ENCODE measurements around the gene PLB1. TPM values are rescaled to one million over a fixed set of nuclear protein-coding genes. Genes with fewer than 3 reads are reported as not detected.

The PLB1 gene
- polyA plus RNA-seq, 2 of the 4 experiments (the other 2 are of a cell fraction), result 0.26 to 1.4 TPM

DNA sequence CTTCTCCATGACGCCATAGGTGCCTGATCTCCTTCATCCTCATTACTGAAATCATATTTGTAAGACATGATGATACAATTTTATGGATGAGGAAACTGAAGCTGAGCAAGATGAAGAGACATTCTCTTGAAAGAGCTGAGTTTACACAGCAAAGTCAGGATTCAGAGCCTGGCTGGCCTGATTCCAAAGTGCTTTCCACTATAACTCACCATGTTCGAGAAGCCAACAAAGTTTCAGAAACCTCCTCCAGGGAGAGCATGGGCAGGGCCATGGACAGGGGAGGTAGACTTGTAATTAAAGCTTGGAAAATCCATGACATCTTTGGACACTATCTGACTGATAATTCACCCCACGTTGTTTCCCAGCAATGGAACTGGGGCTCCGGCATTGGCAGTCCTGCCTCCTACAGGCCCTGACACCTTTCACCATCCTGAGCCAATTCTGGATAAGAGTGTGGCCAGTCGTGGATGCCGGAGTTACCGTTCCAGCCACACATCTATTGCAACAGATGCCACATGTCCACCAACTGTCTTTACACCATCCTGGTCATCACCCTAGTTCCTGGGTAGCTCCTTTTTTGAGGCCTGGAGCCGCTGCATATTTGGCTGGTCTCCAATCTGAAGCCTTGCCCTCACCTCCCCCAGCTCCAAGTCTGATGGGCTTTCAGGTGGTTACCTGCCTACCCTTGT is 170.8 kb downstream of the PLB1 start:
- H3K4me1 ChIP-seq, result peaks cover 24% of the 10 kb centered on the region
- ATAC-seq, result no peak
- H3K9me3 ChIP-seq, result no peaks in the 10 kb centered on the region
- ChIA-PET POLR2A (no interaction called here), CTCF (interaction anchor here (0.7 to 3.5 kb wide), 7 partner anchors 8 to 99 kb away, joined by 3 to 11 read pairs (median 3); no protein-coding TSS in a partner anchor)
- no peak for FAIRE-seq
- WGBS (ENCODE audit: missing lambda C conversion rate), result 85% methylated on average over 8 of the region's 8 CpGs
- no peak overlapping the region for H3K4me2 ChIP-seq
- TF ChIP-seq KDM5A (IDR thresholded peaks at IDR 0.05) (no peak), POLR2A (IDR thresholded peaks at IDR 0.05; ENCODE audit: low read length) (no peak), RARB (CRISPR knock-in tag; IDR thresholded peaks at IDR 0.05) (no peak), ATOH8 (CRISPR knock-in tag; IDR thresholded peaks at IDR 0.05; ENCODE audit: low read depth) (no peak)
- TF ChIP-seq, protein P1, sequence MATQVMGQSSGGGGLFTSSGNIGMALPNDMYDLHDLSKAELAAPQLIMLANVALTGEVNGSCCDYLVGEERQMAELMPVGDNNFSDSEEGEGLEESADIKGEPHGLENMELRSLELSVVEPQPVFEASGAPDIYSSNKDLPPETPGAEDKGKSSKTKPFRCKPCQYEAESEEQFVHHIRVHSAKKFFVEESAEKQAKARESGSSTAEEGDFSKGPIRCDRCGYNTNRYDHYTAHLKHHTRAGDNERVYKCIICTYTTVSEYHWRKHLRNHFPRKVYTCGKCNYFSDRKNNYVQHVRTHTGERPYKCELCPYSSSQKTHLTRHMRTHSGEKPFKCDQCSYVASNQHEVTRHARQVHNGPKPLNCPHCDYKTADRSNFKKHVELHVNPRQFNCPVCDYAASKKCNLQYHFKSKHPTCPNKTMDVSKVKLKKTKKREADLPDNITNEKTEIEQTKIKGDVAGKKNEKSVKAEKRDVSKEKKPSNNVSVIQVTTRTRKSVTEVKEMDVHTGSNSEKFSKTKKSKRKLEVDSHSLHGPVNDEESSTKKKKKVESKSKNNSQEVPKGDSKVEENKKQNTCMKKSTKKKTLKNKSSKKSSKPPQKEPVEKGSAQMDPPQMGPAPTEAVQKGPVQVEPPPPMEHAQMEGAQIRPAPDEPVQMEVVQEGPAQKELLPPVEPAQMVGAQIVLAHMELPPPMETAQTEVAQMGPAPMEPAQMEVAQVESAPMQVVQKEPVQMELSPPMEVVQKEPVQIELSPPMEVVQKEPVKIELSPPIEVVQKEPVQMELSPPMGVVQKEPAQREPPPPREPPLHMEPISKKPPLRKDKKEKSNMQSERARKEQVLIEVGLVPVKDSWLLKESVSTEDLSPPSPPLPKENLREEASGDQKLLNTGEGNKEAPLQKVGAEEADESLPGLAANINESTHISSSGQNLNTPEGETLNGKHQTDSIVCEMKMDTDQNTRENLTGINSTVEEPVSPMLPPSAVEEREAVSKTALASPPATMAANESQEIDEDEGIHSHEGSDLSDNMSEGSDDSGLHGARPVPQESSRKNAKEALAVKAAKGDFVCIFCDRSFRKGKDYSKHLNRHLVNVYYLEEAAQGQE (IDR thresholded peaks at IDR 0.05), result no peak
- TF ChIP-seq, protein P2, sequence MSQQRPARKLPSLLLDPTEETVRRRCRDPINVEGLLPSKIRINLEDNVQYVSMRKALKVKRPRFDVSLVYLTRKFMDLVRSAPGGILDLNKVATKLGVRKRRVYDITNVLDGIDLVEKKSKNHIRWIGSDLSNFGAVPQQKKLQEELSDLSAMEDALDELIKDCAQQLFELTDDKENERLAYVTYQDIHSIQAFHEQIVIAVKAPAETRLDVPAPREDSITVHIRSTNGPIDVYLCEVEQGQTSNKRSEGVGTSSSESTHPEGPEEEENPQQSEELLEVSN (IDR thresholded peaks at IDR 0.05; ENCODE audit: borderline replicate concordance, low read depth), result no peak
- H3K4me3 ChIP-seq, result no peak overlapping the region
- DNase-seq (ENCODE audit: low read depth in 1 of 2, low spot score in 1 of 2), result no peak
- H3K27ac ChIP-seq, result no peak overlapping the region

DNA sequence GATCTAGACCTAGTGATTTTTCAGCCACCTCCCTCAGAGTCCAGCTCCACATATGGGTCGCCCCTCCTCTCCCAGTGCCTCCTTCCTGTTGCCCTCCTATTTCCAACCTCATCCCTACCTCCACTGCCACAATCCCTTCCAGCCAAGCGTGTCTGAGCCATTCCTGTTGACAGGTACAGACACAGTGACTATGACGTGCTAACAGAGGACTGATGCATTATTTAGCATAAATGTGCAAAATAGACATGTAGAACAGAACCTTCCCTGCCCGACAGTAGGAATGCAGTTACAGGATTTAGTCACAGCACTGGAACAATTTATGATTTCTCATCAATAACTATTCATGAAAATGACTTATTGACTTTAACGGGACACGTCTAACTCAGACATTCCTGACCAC is 171.4 kb downstream of the PLB1 start:
- Histone ChIP-seq H3K27ac (no peak overlapping the region), H3K9me3 (no peaks in the 10 kb centered on the region), H3K4me2 (no peak overlapping the region), H3K4me1 (peaks cover 18% of the 10 kb centered on the region), H3K4me3 (no peak overlapping the region)
- FAIRE-seq, result no peak
- ChIA-PET POLR2A (no interaction called here), CTCF (interaction anchor here (0.7 to 3.5 kb wide), 4 partner anchors 8 to 100 kb away, joined by 3 to 11 read pairs (median 3); no protein-coding TSS in a partner anchor)
- TF ChIP-seq CBX8 (IDR thresholded peaks at IDR 0.05), result no peak
- TF ChIP-seq CHD2 (IDR thresholded peaks at IDR 0.05; ENCODE audit: low read length, partially characterized antibody), result no peak
- no peak for TF ChIP-seq CBX2 (IDR thresholded peaks at IDR 0.05; ENCODE audit: borderline replicate concordance, low read depth)
- TF ChIP-seq CEBPB (IDR thresholded peaks at IDR 0.05), result no peak
- no peak for TF ChIP-seq RARB (CRISPR knock-in tag; IDR thresholded peaks at IDR 0.05)
- TF ChIP-seq ATOH8 (CRISPR knock-in tag; IDR thresholded peaks at IDR 0.05; ENCODE audit: low read depth), result no peak
- TF ChIP-seq MYC (IDR thresholded peaks at IDR 0.05; ENCODE audit: borderline replicate concordance, low read length), result no peak
- TF ChIP-seq, protein P1 (IDR thresholded peaks at IDR 0.05), result no peak
- no peak for TF ChIP-seq ZC3H11A (IDR thresholded peaks at IDR 0.05)
- TF ChIP-seq JUN (IDR thresholded peaks at IDR 0.05), result no peak
- TF ChIP-seq FOXS1 (CRISPR knock-in tag; IDR thresholded peaks at IDR 0.05), result no peak
- TF ChIP-seq JUNB (IDR thresholded peaks at IDR 0.05), result no peak
- TF ChIP-seq GATA3 (IDR thresholded peaks at IDR 0.05; ENCODE audit: borderline replicate concordance), result no peak
- TF ChIP-seq HDAC2 (IDR thresholded peaks at IDR 0.05), result no peak
- TF ChIP-seq HEYL (CRISPR knock-in tag; IDR thresholded peaks at IDR 0.05), result no peak
- TF ChIP-seq, protein P3, sequence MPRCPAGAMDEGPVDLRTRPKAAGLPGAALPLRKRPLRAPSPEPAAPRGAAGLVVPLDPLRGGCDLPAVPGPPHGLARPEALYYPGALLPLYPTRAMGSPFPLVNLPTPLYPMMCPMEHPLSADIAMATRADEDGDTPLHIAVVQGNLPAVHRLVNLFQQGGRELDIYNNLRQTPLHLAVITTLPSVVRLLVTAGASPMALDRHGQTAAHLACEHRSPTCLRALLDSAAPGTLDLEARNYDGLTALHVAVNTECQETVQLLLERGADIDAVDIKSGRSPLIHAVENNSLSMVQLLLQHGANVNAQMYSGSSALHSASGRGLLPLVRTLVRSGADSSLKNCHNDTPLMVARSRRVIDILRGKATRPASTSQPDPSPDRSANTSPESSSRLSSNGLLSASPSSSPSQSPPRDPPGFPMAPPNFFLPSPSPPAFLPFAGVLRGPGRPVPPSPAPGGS (IDR thresholded peaks at IDR 0.05), result no peak
- no peak for TF ChIP-seq EHMT2 (IDR thresholded peaks at IDR 0.05; ENCODE audit: low read depth)
- TF ChIP-seq RAD21 (conservative IDR thresholded peaks at IDR 0.05 in 1 of 2, IDR thresholded peaks at IDR 0.05 in 1 of 2), result no peak
- TF ChIP-seq HOXB5 (CRISPR knock-in tag; IDR thresholded peaks at IDR 0.05), result no peak
- TF ChIP-seq TFCP2L1 (CRISPR knock-in tag; IDR thresholded peaks at IDR 0.05), result no peak
- no peak for ATAC-seq
- DNase-seq (ENCODE audit: low read depth in 1 of 2, low spot score in 1 of 2), result no peak
- WGBS (ENCODE audit: missing lambda C conversion rate), result 74% methylated on average over 6 of the region's 6 CpGs

Data from A549 (cell line).